Neural cell (in vitro differentiated cells): ENCODE data around the gene ZNF771.

Experiments
- EP300 ChIP-seq: fragments of 450-650 bp; conservative IDR thresholded peaks from 2 replicates; pipeline ENCODE4 v1.6.1; 2014; ENCODE audit warnings: antibody characterized with exemption, mild to moderate bottlenecking, moderate library complexity; ENCODE audit not compliant: poor library complexity, severe bottlenecking
- TAF1 ChIP-seq: IDR thresholded peaks from 2 replicates; pipeline ENCODE4 v1.6.1; 2012; ENCODE audit warnings: low read depth
- TF ChIP-seq, protein P1 (sequence below): fragments of 450-650 bp; IDR thresholded peaks from 2 replicates; pipeline ENCODE4 v1.5.1; 2014; ENCODE audit warnings: antibody characterized with exemption, mild to moderate bottlenecking, moderate library complexity; ENCODE audit not compliant: poor library complexity, severe bottlenecking

DNA sequence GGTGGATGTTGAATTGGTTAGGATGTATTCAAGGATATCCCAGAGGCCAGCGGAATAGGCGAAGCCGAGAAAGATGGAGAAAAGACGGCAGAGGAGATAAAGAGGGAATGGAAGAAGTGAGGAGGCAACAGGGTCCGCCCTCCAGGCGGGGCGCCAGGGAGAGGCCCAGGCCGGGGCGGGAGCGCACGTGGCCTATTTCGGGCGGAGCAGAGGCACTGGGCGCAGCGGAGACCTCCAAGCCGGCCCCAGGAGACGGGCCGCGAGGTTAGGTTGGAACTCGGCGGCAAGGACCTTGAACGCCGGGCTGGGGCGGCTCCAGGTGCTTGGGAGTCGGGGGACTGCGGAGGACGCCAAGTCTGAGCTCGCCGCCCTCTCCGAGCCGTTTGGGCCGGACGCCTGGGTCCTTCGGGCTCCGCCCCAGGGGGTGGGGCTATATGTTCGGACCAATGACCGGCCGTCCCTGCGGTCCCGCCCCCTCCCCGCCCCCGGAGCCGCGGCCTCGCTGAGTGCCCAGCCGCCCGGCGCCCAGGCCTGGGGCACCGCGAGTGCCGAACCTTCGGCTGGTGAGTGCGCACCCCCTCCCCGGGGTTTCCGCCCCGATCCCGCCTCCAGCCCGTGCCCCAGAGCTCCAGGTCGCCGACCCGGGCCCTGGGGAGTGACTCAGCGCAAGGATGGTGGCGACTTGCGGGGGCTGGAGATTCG, at the start of gene ZNF771:
- TF ChIP-seq TAF1 (no peak), EP300 (no peak)
- TF ChIP-seq, protein P1, sequence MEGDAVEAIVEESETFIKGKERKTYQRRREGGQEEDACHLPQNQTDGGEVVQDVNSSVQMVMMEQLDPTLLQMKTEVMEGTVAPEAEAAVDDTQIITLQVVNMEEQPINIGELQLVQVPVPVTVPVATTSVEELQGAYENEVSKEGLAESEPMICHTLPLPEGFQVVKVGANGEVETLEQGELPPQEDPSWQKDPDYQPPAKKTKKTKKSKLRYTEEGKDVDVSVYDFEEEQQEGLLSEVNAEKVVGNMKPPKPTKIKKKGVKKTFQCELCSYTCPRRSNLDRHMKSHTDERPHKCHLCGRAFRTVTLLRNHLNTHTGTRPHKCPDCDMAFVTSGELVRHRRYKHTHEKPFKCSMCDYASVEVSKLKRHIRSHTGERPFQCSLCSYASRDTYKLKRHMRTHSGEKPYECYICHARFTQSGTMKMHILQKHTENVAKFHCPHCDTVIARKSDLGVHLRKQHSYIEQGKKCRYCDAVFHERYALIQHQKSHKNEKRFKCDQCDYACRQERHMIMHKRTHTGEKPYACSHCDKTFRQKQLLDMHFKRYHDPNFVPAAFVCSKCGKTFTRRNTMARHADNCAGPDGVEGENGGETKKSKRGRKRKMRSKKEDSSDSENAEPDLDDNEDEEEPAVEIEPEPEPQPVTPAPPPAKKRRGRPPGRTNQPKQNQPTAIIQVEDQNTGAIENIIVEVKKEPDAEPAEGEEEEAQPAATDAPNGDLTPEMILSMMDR = peak; percentile 38
